ENCODE measurements around the gene INPP5B.

- TF ChIP-seq CTCF (conservative IDR thresholded peaks at IDR 0.05 in 1 of 2, IDR thresholded peaks at IDR 0.05 in 1 of 2; ENCODE audit: extremely low read depth in 1 of 2, insufficient read depth in 1 of 2, low read depth in 1 of 2, low read length in 2 of 2) (no peak), EZH2 (IDR thresholded peaks at IDR 0.05; ENCODE audit: borderline replicate concordance, low read length) (no peak)
Observed at GRCh38 chr1:37978541-37978940, 31.7 kb upstream of the INPP5B start.
